Left renal pelvis (tissue), 4 donors: Measurements from ENCODE around the gene MRPL41. TPM values are rescaled to one million over a fixed set of nuclear protein-coding genes. Genes with fewer than 3 reads are reported as not detected.
"Not testable (repeated sequence)": the region's sequence is repeated elsewhere in the genome, so short reads cannot be mapped to it uniquely, and the experiment has no call there.

Experiments
- DNase-seq, 4 donors: peaks; one replicate each; pipeline ENCODE4 v3.0.0-alpha.2; 2013; ENCODE audit warnings: low read depth in 4 of 4, low spot score in 3 of 4
- polyA plus RNA-seq, 4 donors: library from polyadenylated mRNA; unstranded; fragments of 120-200 nt; gene quantifications; one replicate each; pipeline ENCODE4 v1.2.1, GENCODE V29; 2013; ENCODE audit not compliant: insufficient read length in 4 of 4

MRPL41 gene
- 10 to 100 TPM; 11.7 to 30.7 (median 16.4) TPM for polyA plus RNA-seq

- DNase-seq = peak in 3 of 4 donors; percentile 64 to 73 (median 69)
Observed at GRCh38 chr9:137551264-137552021, at the start of gene MRPL41. TSS of gene MRPL41 (plus strand) at chr9:137551879. CDS start at chr9:137552082, 203 bp downstream.

GRCh38 chr9:137502008-137502911 lies 49.4 kb upstream of the MRPL41 start:
- DNase-seq = no peak

- DNase-seq = no peak
Observed at GRCh38 chr9:137504432-137504777, 47.3 kb upstream of the MRPL41 start.

GRCh38 chr9:137505421-137506140 lies 46.1 kb upstream of the MRPL41 start:
- DNase-seq = no peak

- no peak for DNase-seq
Observed at GRCh38 chr9:137506274-137506673, 45.4 kb upstream of the MRPL41 start.

- DNase-seq = no peak
Observed at GRCh38 chr9:137506702-137507171, 44.9 kb upstream of the MRPL41 start.

GRCh38 chr9:137509198-137509597 lies 42.5 kb upstream of the MRPL41 start:
- no peak for DNase-seq

- DNase-seq = not testable (repeated sequence)
Observed at GRCh38 chr9:137511126-137511525, 40.6 kb upstream of the MRPL41 start.

GRCh38 chr9:137511758-137512463 lies 39.8 kb upstream of the MRPL41 start:
- DNase-seq = no peak

- not testable (repeated sequence) for DNase-seq
Observed at GRCh38 chr9:137513136-137513535, 38.5 kb upstream of the MRPL41 start.

- not testable (repeated sequence) for DNase-seq
Observed at GRCh38 chr9:137513801-137514570, 37.7 kb upstream of the MRPL41 start.

GRCh38 chr9:137514691-137515337 lies 36.9 kb upstream of the MRPL41 start:
- DNase-seq = no peak

GRCh38 chr9:137515338-137515724 lies 36.3 kb upstream of the MRPL41 start:
- DNase-seq = no peak

GRCh38 chr9:137516144-137516917 lies 35.3 kb upstream of the MRPL41 start:
- DNase-seq = no peak

- not testable (repeated sequence) for DNase-seq
Observed at GRCh38 chr9:137518661-137519459, 32.8 kb upstream of the MRPL41 start.

GRCh38 chr9:137519553-137519952 lies 32.1 kb upstream of the MRPL41 start:
- no peak for DNase-seq
